ENCODE measurements around the gene ZNF292.

ZNF292 gene

GRCh38 chr6:87224971-87225370 lies 69.6 kb downstream of the ZNF292 start:
- no peak for TF ChIP-seq GATA2 (IDR thresholded peaks at IDR 0.05; ENCODE audit: low read depth, low read length)
- no peak for TF ChIP-seq GATA3 (IDR thresholded peaks at IDR 0.05; ENCODE audit: low read depth, low read length)

DNA sequence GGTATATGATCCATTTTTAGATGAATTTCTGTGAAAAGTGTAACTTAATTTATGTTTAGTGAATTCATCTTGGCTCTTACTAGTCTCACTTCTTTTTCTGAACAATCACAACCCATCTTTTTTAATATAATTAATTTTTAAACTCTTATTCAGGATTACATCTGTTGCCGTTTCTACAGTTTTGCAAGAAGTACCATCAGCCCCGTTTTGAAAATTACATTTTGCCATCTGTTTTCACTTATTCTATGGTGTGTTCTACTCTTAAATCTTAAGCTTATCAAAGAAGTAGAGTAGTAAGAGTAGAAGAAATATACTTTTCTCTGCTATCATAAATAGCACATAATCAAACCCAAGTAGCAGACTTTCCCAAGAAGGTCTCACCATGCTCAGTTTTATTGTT lies 70.1 kb downstream of the ZNF292 start:
- TF ChIP-seq GATA3 (IDR thresholded peaks at IDR 0.05; ENCODE audit: low read depth, low read length), result no peak
- no peak for TF ChIP-seq GATA2 (IDR thresholded peaks at IDR 0.05; ENCODE audit: low read depth, low read length)

- TF ChIP-seq GATA3 (IDR thresholded peaks at IDR 0.05; ENCODE audit: low read depth, low read length) (no peak), GATA2 (IDR thresholded peaks at IDR 0.05; ENCODE audit: low read depth, low read length) (no peak)
Measured at GRCh38 chr6:87225937-87226336, 70.6 kb downstream of the ZNF292 start.

- no peak for TF ChIP-seq GATA2 (IDR thresholded peaks at IDR 0.05; ENCODE audit: low read depth, low read length)
Measured at GRCh38 chr6:87230801-87231200, 75.4 kb downstream of the ZNF292 start.

DNA sequence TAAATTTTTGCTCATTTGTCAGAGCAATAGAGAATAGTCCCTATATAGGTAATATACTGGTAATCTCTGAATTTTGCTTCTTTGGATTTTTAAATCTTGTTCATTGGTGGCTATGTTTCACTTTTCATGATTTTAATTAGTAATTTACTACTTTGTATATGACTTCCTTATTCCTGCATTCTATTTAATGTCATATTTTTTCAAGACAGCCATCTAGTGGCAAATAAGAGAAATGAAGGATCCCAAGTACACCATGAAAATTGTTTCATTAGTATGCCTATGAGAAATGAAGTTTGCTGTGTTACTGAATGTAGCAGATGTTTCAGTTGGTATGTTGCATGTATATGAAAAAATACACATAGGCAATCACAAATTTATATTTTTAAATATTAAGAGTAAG lies 82.4 kb downstream of the ZNF292 start:
- TF ChIP-seq GATA2 (IDR thresholded peaks at IDR 0.05; ENCODE audit: low read depth, low read length) (no peak), GATA3 (IDR thresholded peaks at IDR 0.05; ENCODE audit: low read depth, low read length) (no peak)

DNA sequence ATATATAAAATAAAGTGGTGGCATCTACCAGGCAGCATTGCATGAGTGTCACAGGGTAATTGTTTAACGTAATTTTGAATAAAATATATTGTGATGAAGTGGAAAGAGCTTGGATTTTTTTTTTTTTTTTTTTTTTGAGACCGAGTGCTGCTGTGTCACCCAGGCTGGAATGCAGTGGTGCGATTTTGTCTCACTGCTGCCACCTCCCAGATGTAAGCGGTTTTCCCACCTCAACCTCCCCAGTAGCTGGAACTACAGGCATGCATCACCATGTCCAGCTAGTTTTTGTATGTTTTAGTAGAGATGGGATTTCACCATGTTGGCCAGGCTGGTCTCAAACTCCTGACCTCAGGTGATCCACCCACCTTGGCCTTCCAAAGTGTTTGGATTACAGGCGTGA lies 85.9 kb downstream of the ZNF292 start:
- TF ChIP-seq GATA3 (IDR thresholded peaks at IDR 0.05; ENCODE audit: low read depth, low read length) (no peak), GATA2 (IDR thresholded peaks at IDR 0.05; ENCODE audit: low read depth, low read length) (no peak)

GRCh38 chr6:87242311-87242710 lies 86.9 kb downstream of the ZNF292 start:
- no peak for TF ChIP-seq GATA3 (IDR thresholded peaks at IDR 0.05; ENCODE audit: low read depth, low read length)
- no peak for TF ChIP-seq GATA2 (IDR thresholded peaks at IDR 0.05; ENCODE audit: low read depth, low read length)

- TF ChIP-seq GATA3 (IDR thresholded peaks at IDR 0.05; ENCODE audit: low read depth, low read length) (no peak), GATA2 (IDR thresholded peaks at IDR 0.05; ENCODE audit: low read depth, low read length) (no peak)
Measured at GRCh38 chr6:87243812-87244211, 88.4 kb downstream of the ZNF292 start.

DNA sequence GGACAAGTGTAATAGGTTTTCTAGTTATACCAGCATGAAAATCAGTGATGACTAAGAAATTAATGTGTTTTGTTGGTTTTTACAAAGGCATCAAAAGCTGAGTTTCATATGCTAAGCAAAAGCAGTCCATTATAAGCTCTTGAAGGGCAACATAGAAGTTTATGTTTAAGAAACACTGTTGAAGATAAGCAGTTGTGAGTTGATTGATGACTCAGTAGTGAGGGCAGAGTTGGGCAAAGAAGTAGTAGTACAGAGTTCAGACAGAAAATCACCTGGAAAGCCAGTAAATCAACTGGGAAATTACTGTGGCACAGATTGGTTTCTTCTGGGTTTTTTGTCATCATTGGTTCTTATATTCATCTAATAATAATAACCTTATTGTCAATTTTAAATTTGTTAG lies 89.0 kb downstream of the ZNF292 start:
- TF ChIP-seq GATA2 (IDR thresholded peaks at IDR 0.05; ENCODE audit: low read depth, low read length), result no peak
- TF ChIP-seq GATA3 (IDR thresholded peaks at IDR 0.05; ENCODE audit: low read depth, low read length), result no peak

- TF ChIP-seq GATA2 (IDR thresholded peaks at IDR 0.05; ENCODE audit: low read depth, low read length) (no peak), GATA3 (IDR thresholded peaks at IDR 0.05; ENCODE audit: low read depth, low read length) (no peak)
Measured at GRCh38 chr6:87250019-87250418, 94.7 kb downstream of the ZNF292 start.

GRCh38 chr6:87251225-87251624 lies 95.9 kb downstream of the ZNF292 start:
- TF ChIP-seq GATA2 (IDR thresholded peaks at IDR 0.05; ENCODE audit: low read depth, low read length), result no peak
- TF ChIP-seq GATA3 (IDR thresholded peaks at IDR 0.05; ENCODE audit: low read depth, low read length), result no peak

- TF ChIP-seq GATA3 (IDR thresholded peaks at IDR 0.05; ENCODE audit: low read depth, low read length) (no peak), GATA2 (IDR thresholded peaks at IDR 0.05; ENCODE audit: low read depth, low read length) (no peak)
Measured at GRCh38 chr6:87251725-87252124, 96.4 kb downstream of the ZNF292 start.

GRCh38 chr6:87257046-87257445 lies 101.7 kb downstream of the ZNF292 start:
- TF ChIP-seq GATA2 (IDR thresholded peaks at IDR 0.05; ENCODE audit: low read depth, low read length) (no peak), GATA3 (IDR thresholded peaks at IDR 0.05; ENCODE audit: low read depth, low read length) (no peak)

DNA sequence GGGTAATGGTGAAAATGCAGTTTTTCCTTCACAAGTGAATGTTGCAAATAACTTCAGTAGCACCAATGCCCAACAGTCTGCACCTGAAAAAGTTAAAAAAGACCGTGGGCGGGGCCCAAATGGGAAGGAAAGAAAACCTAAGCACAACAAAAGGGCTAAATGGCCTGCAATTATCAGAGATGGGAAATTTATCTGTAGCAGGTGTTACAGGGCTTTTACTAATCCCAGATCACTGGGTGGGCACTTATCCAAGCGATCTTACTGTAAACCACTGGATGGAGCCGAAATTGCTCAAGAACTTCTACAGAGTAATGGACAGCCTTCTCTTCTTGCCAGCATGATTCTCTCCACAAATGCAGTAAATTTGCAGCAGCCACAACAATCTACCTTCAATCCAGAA lies 102.2 kb downstream of the ZNF292 start:
- TF ChIP-seq GATA3 (IDR thresholded peaks at IDR 0.05; ENCODE audit: low read depth, low read length), result no peak
- TF ChIP-seq GATA2 (IDR thresholded peaks at IDR 0.05; ENCODE audit: low read depth, low read length), result no peak

DNA sequence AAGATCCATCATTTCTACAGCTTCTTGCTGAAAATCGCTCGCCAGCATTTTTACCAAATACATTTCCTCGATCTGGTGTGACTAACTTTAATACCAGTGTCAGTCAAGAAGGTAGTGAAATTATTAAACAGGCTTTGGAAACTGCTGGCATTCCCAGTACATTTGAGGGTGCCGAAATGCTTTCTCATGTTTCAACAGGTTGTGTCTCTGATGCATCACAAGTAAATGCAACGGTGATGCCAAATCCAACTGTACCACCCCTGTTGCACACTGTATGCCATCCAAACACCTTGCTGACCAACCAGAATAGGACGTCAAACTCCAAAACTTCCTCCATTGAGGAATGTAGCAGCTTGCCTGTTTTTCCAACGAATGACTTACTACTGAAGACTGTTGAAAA lies 102.6 kb downstream of the ZNF292 start:
- no peak for TF ChIP-seq GATA3 (IDR thresholded peaks at IDR 0.05; ENCODE audit: low read depth, low read length)
- TF ChIP-seq GATA2 (IDR thresholded peaks at IDR 0.05; ENCODE audit: low read depth, low read length), result no peak

- TF ChIP-seq GATA3 (IDR thresholded peaks at IDR 0.05; ENCODE audit: low read depth, low read length) (no peak), GATA2 (IDR thresholded peaks at IDR 0.05; ENCODE audit: low read depth, low read length) (no peak)
Measured at GRCh38 chr6:87259791-87260190, 104.4 kb downstream of the ZNF292 start.

All from SH-SY5Y (cell line).